ENCODE measurements around the gene CLNS1A. TPM values are rescaled to one million over a fixed set of nuclear protein-coding genes. Genes with fewer than 3 reads are reported as not detected.
"Not testable (repeated sequence)": the region's sequence is repeated elsewhere in the genome, so short reads cannot be mapped to it uniquely, and the experiment has no call there.

Gene CLNS1A
- polyA plus RNA-seq, 3 donors = 53.1 to 140 (median 139) TPM

- Mint-ChIP-seq H3K36me3 (peaks cover 0 to 2% of the 10 kb centered on the region in 2 donors), H3K4me1 (no peaks in the 10 kb centered on the region), H3K4me3 (no peak overlapping the region), H3K9me3 (peaks cover 8 to 48% (median 34%) of the 10 kb centered on the region in 7 donors), H3K27ac (no peak overlapping the region), H3K27me3 (ENCODE audit: low read depth in 3 of 3) (peaks cover 1 to 4% (median 3%) of the 10 kb centered on the region in 3 donors)
- DNase-seq = no peak
- Histone ChIP-seq H3K79me2 (ENCODE audit: insufficient read depth, low read length) (no peaks in the 10 kb centered on the region), H3K36me3 (replicated peaks in 1 of 2; ENCODE audit: control insufficient read depth in 1 of 2, insufficient read depth in 2 of 2, low read length in 2 of 2) (no peaks in the 10 kb centered on the region), H3K4me1 (ENCODE audit: control insufficient read depth in 1 of 2, insufficient read depth in 2 of 2, low read length in 2 of 2) (no peaks in the 10 kb centered on the region), H3K4me2 (replicated peaks; ENCODE audit: extremely low read depth, low read length, poor library complexity, severe bottlenecking) (no peak overlapping the region), H3K4me3 (replicated peaks in 1 of 3; ENCODE audit: low read depth in 2 of 3, low read length in 3 of 3) (no peak overlapping the region), H4K20me1 (ENCODE audit: insufficient read depth, low read length) (no peaks in the 10 kb centered on the region), H3K27me3 (ENCODE audit: control insufficient read depth in 2 of 2, insufficient read depth in 2 of 2, low read length in 2 of 2) (no peaks in the 10 kb centered on the region), H3K27ac (ENCODE audit: low read depth in 1 of 2, low read length in 2 of 2) (no peak overlapping the region), H3K9me3 (replicated peaks in 1 of 2; ENCODE audit: control insufficient read depth in 1 of 2, insufficient read depth in 1 of 2, low read length in 2 of 2) (peaks cover 16 to 30% of the 10 kb centered on the region in 2 donors), H2AFZ (ENCODE audit: insufficient read depth, low read depth, low read length, poor library complexity, severe bottlenecking) (no peak overlapping the region), H3K9ac (ENCODE audit: insufficient read depth, low read length, poor library complexity, severe bottlenecking) (no peak overlapping the region)
- WGBS (ENCODE audit: insufficient coverage) = 100% methylated on average over 1 of the region's 5 CpGs
- TF ChIP-seq, protein P1, sequence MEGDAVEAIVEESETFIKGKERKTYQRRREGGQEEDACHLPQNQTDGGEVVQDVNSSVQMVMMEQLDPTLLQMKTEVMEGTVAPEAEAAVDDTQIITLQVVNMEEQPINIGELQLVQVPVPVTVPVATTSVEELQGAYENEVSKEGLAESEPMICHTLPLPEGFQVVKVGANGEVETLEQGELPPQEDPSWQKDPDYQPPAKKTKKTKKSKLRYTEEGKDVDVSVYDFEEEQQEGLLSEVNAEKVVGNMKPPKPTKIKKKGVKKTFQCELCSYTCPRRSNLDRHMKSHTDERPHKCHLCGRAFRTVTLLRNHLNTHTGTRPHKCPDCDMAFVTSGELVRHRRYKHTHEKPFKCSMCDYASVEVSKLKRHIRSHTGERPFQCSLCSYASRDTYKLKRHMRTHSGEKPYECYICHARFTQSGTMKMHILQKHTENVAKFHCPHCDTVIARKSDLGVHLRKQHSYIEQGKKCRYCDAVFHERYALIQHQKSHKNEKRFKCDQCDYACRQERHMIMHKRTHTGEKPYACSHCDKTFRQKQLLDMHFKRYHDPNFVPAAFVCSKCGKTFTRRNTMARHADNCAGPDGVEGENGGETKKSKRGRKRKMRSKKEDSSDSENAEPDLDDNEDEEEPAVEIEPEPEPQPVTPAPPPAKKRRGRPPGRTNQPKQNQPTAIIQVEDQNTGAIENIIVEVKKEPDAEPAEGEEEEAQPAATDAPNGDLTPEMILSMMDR (IDR thresholded peaks at IDR 0.05) = no peak
- intact Hi-C loops (cut with micrococcal nuclease) = no loop called here
These were observed 56.8 kb downstream of the CLNS1A start for GRCh38 chr11:77580712-77581337.

DNA sequence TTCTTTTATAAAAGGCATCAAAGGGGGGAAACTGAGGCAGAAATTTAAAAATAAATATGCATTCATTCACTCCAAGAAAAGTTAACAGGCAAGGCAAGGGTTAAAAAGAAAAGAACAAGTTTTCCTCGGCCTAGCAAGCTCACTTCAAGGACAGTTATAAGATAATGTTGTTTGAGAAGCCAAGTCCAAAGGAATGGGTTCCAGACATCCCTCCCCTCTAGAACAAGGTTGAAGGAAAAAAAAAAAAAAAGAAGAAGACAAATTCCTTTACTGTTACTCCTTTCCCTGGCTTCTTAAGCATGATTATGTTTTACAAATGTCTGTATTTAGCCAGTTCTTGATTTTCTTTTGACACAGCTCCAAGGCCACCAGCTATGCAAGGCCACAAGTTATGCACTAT, 62.2 kb downstream of the CLNS1A start:
- H3K27me3 Mint-ChIP-seq (ENCODE audit: low read depth in 3 of 3); H3K27me3 ChIP-seq (ENCODE audit: control insufficient read depth in 2 of 2, insufficient read depth in 2 of 2, low read length in 2 of 2); H3K27ac Mint-ChIP-seq; H3K4me1 Mint-ChIP-seq; H3K4me3 Mint-ChIP-seq; H3K4me1 ChIP-seq (ENCODE audit: control insufficient read depth in 1 of 2, insufficient read depth in 2 of 2, low read length in 2 of 2); H3K79me2 ChIP-seq (ENCODE audit: insufficient read depth, low read length); H4K20me1 ChIP-seq (ENCODE audit: insufficient read depth, low read length); DNase-seq; H2AFZ ChIP-seq (ENCODE audit: insufficient read depth, low read depth, low read length, poor library complexity, severe bottlenecking); H3K9me3 ChIP-seq (replicated peaks in 1 of 2; ENCODE audit: control insufficient read depth in 1 of 2, insufficient read depth in 1 of 2, low read length in 2 of 2); intact Hi-C loops (cut with micrococcal nuclease); H3K36me3 Mint-ChIP-seq; H3K4me3 ChIP-seq (replicated peaks in 1 of 3; ENCODE audit: low read depth in 2 of 3, low read length in 3 of 3); H3K27ac ChIP-seq (ENCODE audit: low read depth in 1 of 2, low read length in 2 of 2); H3K4me2 ChIP-seq (replicated peaks; ENCODE audit: extremely low read depth, low read length, poor library complexity, severe bottlenecking); H3K9ac ChIP-seq (ENCODE audit: insufficient read depth, low read length, poor library complexity, severe bottlenecking); H3K36me3 ChIP-seq (replicated peaks in 1 of 2; ENCODE audit: control insufficient read depth in 1 of 2, insufficient read depth in 2 of 2, low read length in 2 of 2): not testable (repeated sequence)
- H3K9me3 Mint-ChIP-seq = peaks cover 3 to 19% (median 7%) of the 10 kb centered on the region in 7 donors
- WGBS (ENCODE audit: insufficient coverage) = no CpG with 5 or more reads among the region's 1 CpG

- H3K27ac Mint-ChIP-seq; H3K27me3 ChIP-seq (ENCODE audit: control insufficient read depth in 2 of 2, insufficient read depth in 2 of 2, low read length in 2 of 2); DNase-seq; H3K4me1 Mint-ChIP-seq; H3K9me3 Mint-ChIP-seq; intact Hi-C loops (cut with micrococcal nuclease); H3K79me2 ChIP-seq (ENCODE audit: insufficient read depth, low read length); H3K4me3 ChIP-seq (replicated peaks in 1 of 3; ENCODE audit: low read depth in 2 of 3, low read length in 3 of 3); H3K27me3 Mint-ChIP-seq (ENCODE audit: low read depth in 3 of 3); H3K36me3 ChIP-seq (replicated peaks in 1 of 2; ENCODE audit: control insufficient read depth in 1 of 2, insufficient read depth in 2 of 2, low read length in 2 of 2); H3K4me2 ChIP-seq (replicated peaks; ENCODE audit: extremely low read depth, low read length, poor library complexity, severe bottlenecking); H3K36me3 Mint-ChIP-seq; H3K9me3 ChIP-seq (replicated peaks in 1 of 2; ENCODE audit: control insufficient read depth in 1 of 2, insufficient read depth in 1 of 2, low read length in 2 of 2); H3K9ac ChIP-seq (ENCODE audit: insufficient read depth, low read length, poor library complexity, severe bottlenecking); H4K20me1 ChIP-seq (ENCODE audit: insufficient read depth, low read length); H3K27ac ChIP-seq (ENCODE audit: low read depth in 1 of 2, low read length in 2 of 2); H3K4me1 ChIP-seq (ENCODE audit: control insufficient read depth in 1 of 2, insufficient read depth in 2 of 2, low read length in 2 of 2); H2AFZ ChIP-seq (ENCODE audit: insufficient read depth, low read depth, low read length, poor library complexity, severe bottlenecking); H3K4me3 Mint-ChIP-seq: not testable (repeated sequence)
- WGBS (ENCODE audit: insufficient coverage) = no CpG with 5 or more reads among the region's 1 CpG
These were observed 66.7 kb downstream of the CLNS1A start for GRCh38 chr11:77570896-77571295.

Data from CD14-positive monocyte (primary cell).